Stimulated activated CD4-positive, alpha-beta T cell treated with anti-CD3 and anti-CD28 coated beads, Interleukin-1b, Interleukin-23, amount 100 ng/mL, for 24 hours (primary cell): ENCODE data around the gene MRPS24.
A peak's percentile ranks its signal among the peaks of the same experiment; 100 is the strongest.
"Not testable (repeated sequence)": the region's sequence is repeated elsewhere in the genome, so short reads cannot be mapped to it uniquely, and the experiment has no call there.

Experiments used
- DNase-seq, 4 experiments: peaks; one replicate each; pipeline ENCODE4 v3.0.0-alpha.2; 2020; ENCODE audit warnings: low read depth in 4 of 4, low spot score in 1 of 4

MRPS24 gene

DNA sequence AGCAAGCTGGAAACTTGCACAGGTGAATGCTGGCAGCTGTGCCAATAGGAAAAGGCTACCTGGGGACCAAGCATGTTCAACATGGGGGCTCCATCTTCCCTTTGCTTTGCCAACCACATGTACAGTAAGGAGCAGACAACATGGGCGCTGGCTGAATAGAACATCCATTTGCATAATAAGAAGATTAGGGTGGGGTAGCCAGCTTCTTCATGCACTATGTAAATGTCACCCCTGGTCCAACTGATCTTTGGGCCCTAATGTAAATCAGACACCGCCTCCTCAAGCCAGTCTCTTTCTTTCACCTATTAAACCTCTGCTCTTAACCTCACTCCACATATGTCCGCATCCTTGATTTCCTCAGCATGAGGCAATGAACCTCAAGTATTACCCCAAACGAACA is 26.0 kb downstream of the MRPS24 start:
- no peak for DNase-seq

DNA sequence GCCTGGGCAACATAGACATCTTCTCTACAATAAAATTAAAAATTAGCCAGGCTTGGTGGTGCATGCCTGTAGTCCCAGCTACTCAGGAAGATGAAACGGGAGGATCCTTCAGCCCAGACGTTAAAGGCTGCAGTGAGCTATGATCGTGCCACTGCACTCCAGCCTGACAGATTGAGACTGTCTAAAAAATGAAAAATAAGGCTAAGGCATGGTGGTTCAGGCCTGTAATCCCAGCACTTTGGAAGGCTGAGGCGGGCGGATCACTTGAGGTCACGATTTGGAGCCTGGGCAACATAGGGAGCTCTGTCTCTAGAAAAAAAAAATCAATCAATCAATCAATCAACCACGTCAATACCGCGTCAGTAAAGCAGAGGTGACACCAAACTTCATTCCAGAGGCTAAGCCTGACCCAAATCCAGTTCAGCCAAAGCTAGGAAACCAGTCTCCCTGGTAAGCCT is 31.1 kb downstream of the MRPS24 start:
- no peak for DNase-seq

DNA sequence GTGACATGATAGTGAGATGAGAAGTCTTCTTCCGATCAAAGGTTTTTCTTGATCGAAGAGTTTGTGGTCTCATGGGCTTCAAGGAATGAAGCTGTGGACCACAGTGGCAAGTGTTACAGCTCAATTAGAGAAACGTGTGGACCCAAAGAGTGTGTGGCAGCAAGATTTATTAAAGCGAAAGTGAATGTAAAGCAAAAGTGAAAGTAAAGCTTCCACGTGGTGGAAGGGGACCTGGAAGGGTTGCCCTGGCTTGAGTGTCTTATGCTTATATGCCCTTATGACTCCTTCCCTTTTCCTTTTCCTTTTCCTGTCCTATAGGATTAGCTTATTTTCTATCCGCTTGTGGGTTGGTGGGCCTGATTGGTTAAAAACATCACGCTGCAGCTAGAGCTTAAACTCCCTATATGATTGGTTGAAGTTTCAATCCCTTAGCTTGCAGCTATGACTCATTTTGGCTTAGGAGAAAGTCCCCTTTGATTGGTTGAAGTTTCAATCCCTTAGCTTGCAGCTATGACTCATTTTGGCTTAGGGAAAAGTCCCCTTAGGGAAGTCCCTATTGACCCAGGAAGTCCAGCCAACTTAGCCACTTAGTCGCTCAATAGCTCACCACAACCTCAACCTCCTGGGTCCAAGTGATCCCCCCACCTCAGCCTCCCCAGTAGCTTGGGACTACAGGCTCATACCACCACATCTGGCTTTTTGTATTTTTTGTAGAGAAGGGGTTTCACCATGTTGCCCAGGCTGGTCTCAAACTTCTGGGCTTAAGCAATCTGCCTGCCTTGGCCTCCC is 34.7 kb downstream of the MRPS24 start:
- DNase-seq, result peak in 2 of 4 experiments; percentile 12 to 18

DNA sequence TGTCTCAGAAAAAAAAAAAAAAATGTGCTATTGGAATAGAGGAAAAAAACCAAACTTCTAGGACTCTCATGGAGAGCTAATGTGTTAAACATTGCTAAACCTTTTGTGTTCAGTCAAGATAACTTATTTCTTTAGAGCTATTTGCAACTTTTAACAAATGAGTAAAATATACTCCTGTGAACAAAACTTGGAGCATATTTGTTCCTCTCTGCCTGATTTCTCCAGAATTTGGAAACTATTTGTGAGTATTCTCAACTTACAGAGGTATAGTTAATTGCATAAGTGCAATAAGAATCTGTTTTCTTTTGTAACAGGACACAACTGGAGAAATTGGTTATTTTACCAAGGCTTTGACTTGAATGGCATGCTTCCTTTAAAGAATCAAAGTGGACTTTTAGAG is 38.4 kb downstream of the MRPS24 start:
- DNase-seq, result not testable (repeated sequence)

DNA sequence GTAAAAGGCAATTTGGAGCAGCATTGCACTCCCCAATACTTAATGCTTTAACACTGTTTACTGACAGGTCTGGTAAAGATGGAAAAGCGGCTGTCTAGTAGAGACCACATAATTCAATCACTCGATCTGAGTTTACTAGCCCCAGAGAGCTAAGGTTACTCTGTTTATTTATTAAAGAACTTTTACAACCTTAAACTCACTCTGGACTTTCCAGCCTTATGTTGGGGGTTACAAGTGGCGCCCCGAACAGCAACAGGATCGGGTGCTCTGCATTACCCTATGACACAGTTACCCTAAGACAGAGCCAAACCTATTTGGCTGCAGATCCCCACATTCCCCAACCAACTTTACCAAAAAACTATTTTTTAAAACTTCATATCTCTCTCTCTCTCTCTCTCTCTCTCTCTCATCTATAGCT is 43.9 kb downstream of the MRPS24 start:
- DNase-seq, result no peak

DNA sequence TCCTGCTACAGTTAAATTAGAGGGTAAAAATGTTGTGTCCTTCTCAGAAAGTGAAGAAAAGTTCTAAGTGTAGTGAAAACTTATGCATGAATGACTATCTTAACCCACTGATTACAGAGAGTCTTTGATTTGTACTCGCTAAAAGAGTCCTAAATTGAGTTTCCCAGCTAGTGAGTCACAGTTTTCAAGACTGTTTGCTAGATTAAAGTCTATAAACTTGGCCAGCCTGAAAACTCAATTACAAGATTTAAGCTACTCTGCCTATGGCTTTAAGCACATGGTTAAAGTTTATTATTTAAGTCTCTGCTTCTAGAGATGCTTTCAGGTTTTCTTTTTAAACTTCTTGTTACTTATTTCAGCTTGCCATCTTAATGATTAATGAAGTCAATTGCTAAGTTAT is 44.4 kb downstream of the MRPS24 start:
- DNase-seq, result no peak

DNA sequence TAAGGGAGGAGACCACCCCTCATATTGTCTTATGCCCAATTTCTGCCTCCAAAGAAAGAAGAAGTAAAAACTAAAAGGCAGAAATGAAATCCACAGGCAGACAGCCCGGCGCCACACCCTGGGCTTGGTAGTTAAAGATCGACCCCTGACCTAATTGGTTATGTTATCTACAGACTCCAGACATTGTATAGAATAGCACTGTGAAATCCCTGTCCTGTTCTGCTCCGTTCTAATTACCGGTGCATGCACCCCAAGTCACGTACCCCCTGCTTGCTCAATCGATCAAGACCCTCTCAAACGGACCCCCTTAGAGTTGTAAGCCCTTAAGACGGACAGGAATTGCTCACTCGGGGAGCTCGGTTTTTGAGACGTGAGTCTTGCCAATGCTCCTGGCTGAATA is 44.8 kb downstream of the MRPS24 start:
- DNase-seq, result not testable (repeated sequence)

DNA sequence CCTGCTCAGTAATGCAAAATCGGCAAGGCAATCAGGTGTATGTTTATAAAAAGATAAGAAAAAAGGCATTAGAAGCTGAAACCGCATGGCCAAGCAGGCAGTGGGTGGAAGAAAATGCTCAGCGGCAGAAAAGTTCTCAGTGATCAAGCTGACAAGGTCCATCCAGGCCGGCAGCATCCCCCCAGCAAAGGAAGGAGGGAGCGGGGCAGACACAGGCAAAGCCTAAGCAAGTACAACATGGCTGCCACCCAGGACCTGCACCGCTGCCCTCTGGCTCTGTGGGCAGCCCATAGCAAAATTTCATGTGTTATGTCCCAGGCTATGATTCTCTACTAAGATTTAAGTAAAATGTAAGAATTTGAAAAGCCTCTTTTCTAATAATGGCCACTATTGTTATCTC is 45.4 kb downstream of the MRPS24 start:
- no peak for DNase-seq

DNA sequence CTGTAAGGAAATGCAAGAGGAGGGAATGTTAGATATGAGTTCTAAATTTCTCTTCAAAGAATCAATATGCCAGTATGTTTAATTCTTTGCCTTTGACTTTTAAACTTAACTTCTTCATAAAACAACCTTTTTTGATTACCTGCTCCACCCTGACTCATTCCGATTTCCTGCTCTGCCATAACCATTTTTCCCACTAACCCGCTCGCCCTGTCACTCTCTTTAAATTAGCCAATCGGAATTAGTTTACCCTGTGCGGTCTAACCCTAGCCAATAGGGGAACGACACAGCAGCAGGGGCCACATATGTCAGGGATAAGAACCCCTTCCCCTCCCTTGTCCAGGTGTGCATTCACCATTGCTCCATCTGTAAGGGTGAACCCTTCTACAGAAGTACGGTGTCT is 45.9 kb downstream of the MRPS24 start:
- DNase-seq, result not testable (repeated sequence)
